Skeletal muscle satellite cell (primary cell): ENCODE results near the gene TTC21B.

Experiments used
- H3K27me3 ChIP-seq: 2 replicates; pipeline ENCODE4 v1.7.0; 2013; ENCODE audit warnings: low read length; ENCODE audit not compliant: control insufficient read depth, insufficient read depth
- H3K36me3 ChIP-seq: 2 replicates; pipeline ENCODE4 v1.7.0; 2013; ENCODE audit warnings: mild to moderate bottlenecking, control low read depth, low read length; ENCODE audit not compliant: insufficient read depth
- H3K4me1 ChIP-seq: 2 replicates; pipeline ENCODE4 v1.7.0; 2013; ENCODE audit warnings: low read length; ENCODE audit not compliant: control insufficient read depth, insufficient read depth
- H3K4me2 ChIP-seq: 2 replicates; pipeline ENCODE4 v1.7.0; 2013; ENCODE audit warnings: mild to moderate bottlenecking, low read length
- H3K4me3 ChIP-seq: 2 replicates; pipeline ENCODE4 v1.7.0; 2013; ENCODE audit warnings: low read length
- H3K9ac ChIP-seq: 2 replicates; pipeline ENCODE4 v1.7.0; 2013; ENCODE audit warnings: mild to moderate bottlenecking, low read depth, low read length, moderate library complexity
- H3K9me3 ChIP-seq: replicated peaks from 2 replicates; pipeline ENCODE4 v1.7.0; 2013; ENCODE audit warnings: mild to moderate bottlenecking, control low read depth, low read length

TTC21B gene

GRCh38 chr2:165899311-165899710 is 54.3 kb downstream of the TTC21B start:
- H3K4me3 ChIP-seq, result no peak overlapping the region
- H3K4me2 ChIP-seq, result no peak overlapping the region
- H3K36me3 ChIP-seq, result peaks cover 41% of the 10 kb centered on the region
- H3K27me3 ChIP-seq, result no peaks in the 10 kb centered on the region
- no peak overlapping the region for H3K9ac ChIP-seq
- H3K4me1 ChIP-seq, result no peaks in the 10 kb centered on the region
- H3K9me3 ChIP-seq, result no peaks in the 10 kb centered on the region

GRCh38 chr2:165898381-165898780 is 55.2 kb downstream of the TTC21B start:
- no peaks in the 10 kb centered on the region for H3K4me1 ChIP-seq
- H3K36me3 ChIP-seq, result peaks cover 48% of the 10 kb centered on the region
- no peaks in the 10 kb centered on the region for H3K9me3 ChIP-seq
- no peak overlapping the region for H3K4me2 ChIP-seq
- H3K27me3 ChIP-seq, result no peaks in the 10 kb centered on the region
- H3K9ac ChIP-seq, result no peak overlapping the region
- H3K4me3 ChIP-seq, result no peak overlapping the region

GRCh38 chr2:165897726-165898125 is 55.9 kb downstream of the TTC21B start:
- no peaks in the 10 kb centered on the region for H3K27me3 ChIP-seq
- H3K4me1 ChIP-seq, result no peaks in the 10 kb centered on the region
- no peak overlapping the region for H3K4me3 ChIP-seq
- H3K36me3 ChIP-seq, result peaks cover 48% of the 10 kb centered on the region
- no peak overlapping the region for H3K4me2 ChIP-seq
- H3K9ac ChIP-seq, result no peak overlapping the region
- H3K9me3 ChIP-seq, result no peaks in the 10 kb centered on the region

GRCh38 chr2:165897074-165897473 is 56.5 kb downstream of the TTC21B start:
- Histone ChIP-seq H3K27me3 (no peaks in the 10 kb centered on the region), H3K36me3 (peaks cover 48% of the 10 kb centered on the region), H3K9me3 (no peaks in the 10 kb centered on the region), H3K9ac (no peak overlapping the region), H3K4me3 (no peak overlapping the region), H3K4me1 (peaks cover 4% of the 10 kb centered on the region), H3K4me2 (no peak overlapping the region)

- Histone ChIP-seq H3K9ac (no peak overlapping the region), H3K4me1 (peaks cover 5% of the 10 kb centered on the region), H3K9me3 (no peaks in the 10 kb centered on the region), H3K36me3 (peaks cover 46% of the 10 kb centered on the region), H3K27me3 (no peaks in the 10 kb centered on the region), H3K4me3 (no peak overlapping the region), H3K4me2 (no peak overlapping the region)
Observed at GRCh38 chr2:165895974-165896373, 57.6 kb downstream of the TTC21B start.

- H3K36me3 ChIP-seq, result peaks cover 39% of the 10 kb centered on the region
- no peak overlapping the region for H3K4me2 ChIP-seq
Observed at GRCh38 chr2:165893556-165893955, 60.0 kb downstream of the TTC21B start.

GRCh38 chr2:165892526-165892925 is 61.0 kb downstream of the TTC21B start:
- Histone ChIP-seq H3K4me1 (peaks cover 5% of the 10 kb centered on the region), H3K36me3 (peaks cover 32% of the 10 kb centered on the region), H3K27me3 (no peaks in the 10 kb centered on the region), H3K9ac (no peak overlapping the region), H3K4me2 (no peak overlapping the region), H3K4me3 (no peak overlapping the region), H3K9me3 (no peaks in the 10 kb centered on the region)

More at GRCh38 chr2:165893556-165893955, 60.0 kb downstream of the TTC21B start:
- Histone ChIP-seq H3K9ac (no peak overlapping the region), H3K9me3 (no peaks in the 10 kb centered on the region), H3K4me3 (no peak overlapping the region), H3K4me1 (peaks cover 5% of the 10 kb centered on the region), H3K27me3 (no peaks in the 10 kb centered on the region)

- H3K4me1 ChIP-seq, result peaks cover 5% of the 10 kb centered on the region
Observed at GRCh38 chr2:165891943-165892342, 61.6 kb downstream of the TTC21B start.

GRCh38 chr2:165891345-165891744 is 62.2 kb downstream of the TTC21B start:
- Histone ChIP-seq H3K9me3 (no peaks in the 10 kb centered on the region), H3K4me1 (peaks cover 5% of the 10 kb centered on the region), H3K36me3 (peaks cover 22% of the 10 kb centered on the region), H3K4me3 (no peak overlapping the region), H3K4me2 (no peak overlapping the region), H3K9ac (no peak overlapping the region), H3K27me3 (no peaks in the 10 kb centered on the region)

More at GRCh38 chr2:165891943-165892342, 61.6 kb downstream of the TTC21B start:
- no peaks in the 10 kb centered on the region for H3K27me3 ChIP-seq
- H3K4me3 ChIP-seq, result no peak overlapping the region
- no peaks in the 10 kb centered on the region for H3K9me3 ChIP-seq
- H3K4me2 ChIP-seq, result no peak overlapping the region
- no peak overlapping the region for H3K9ac ChIP-seq
- H3K36me3 ChIP-seq, result peaks cover 26% of the 10 kb centered on the region

GRCh38 chr2:165889798-165890197 is 63.8 kb downstream of the TTC21B start:
- no peaks in the 10 kb centered on the region for H3K27me3 ChIP-seq
- no peak overlapping the region for H3K9ac ChIP-seq
- no peak overlapping the region for H3K4me3 ChIP-seq
- no peaks in the 10 kb centered on the region for H3K9me3 ChIP-seq
- peaks cover 5% of the 10 kb centered on the region for H3K4me1 ChIP-seq
- peaks cover 19% of the 10 kb centered on the region for H3K36me3 ChIP-seq
- H3K4me2 ChIP-seq, result no peak overlapping the region

GRCh38 chr2:165889158-165889557 is 64.4 kb downstream of the TTC21B start:
- peaks cover 5% of the 10 kb centered on the region for H3K4me1 ChIP-seq
- no peak overlapping the region for H3K4me2 ChIP-seq
- H3K27me3 ChIP-seq, result no peaks in the 10 kb centered on the region
- H3K9me3 ChIP-seq, result no peaks in the 10 kb centered on the region
- no peak overlapping the region for H3K4me3 ChIP-seq
- peaks cover 14% of the 10 kb centered on the region for H3K36me3 ChIP-seq
- no peak overlapping the region for H3K9ac ChIP-seq

GRCh38 chr2:165888171-165888570 is 65.4 kb downstream of the TTC21B start:
- no peaks in the 10 kb centered on the region for H3K9me3 ChIP-seq
- H3K9ac ChIP-seq, result no peak overlapping the region
- H3K36me3 ChIP-seq, result peaks cover 17% of the 10 kb centered on the region
- H3K27me3 ChIP-seq, result no peaks in the 10 kb centered on the region
- H3K4me2 ChIP-seq, result no peak overlapping the region
- H3K4me3 ChIP-seq, result no peak overlapping the region
- peaks cover 5% of the 10 kb centered on the region for H3K4me1 ChIP-seq
